NCI-H2227 treated with DMSO at 0.1 percent for 48 hours (cell line): ENCODE data around the gene KRT79.
"Not testable (repeated sequence)": the region's sequence is repeated elsewhere in the genome, so short reads cannot be mapped to it uniquely, and the experiment has no call there.

Experiments
- DNase-seq: peaks from one replicate; lab custom pipeline; 2025; lab: John Stamatoyannopoulos, UW

KRT79 gene

GRCh38 chr12:52805739-52806138, 28.4 kb downstream of the KRT79 start:
- DNase-seq = no peak

GRCh38 chr12:52805000-52805399, 29.1 kb downstream of the KRT79 start:
- no peak for DNase-seq

GRCh38 chr12:52802442-52802841, 31.7 kb downstream of the KRT79 start:
- DNase-seq = no peak

GRCh38 chr12:52801773-52802172, 32.3 kb downstream of the KRT79 start:
- DNase-seq = no peak

- no peak for DNase-seq
These were observed 33.7 kb downstream of the KRT79 start for GRCh38 chr12:52800259-52800917.

- no peak for DNase-seq
These were observed 34.5 kb downstream of the KRT79 start for GRCh38 chr12:52799505-52800211.

GRCh38 chr12:52798671-52799504, 35.2 kb downstream of the KRT79 start:
- no peak for DNase-seq

GRCh38 chr12:52798003-52798670, 36.0 kb downstream of the KRT79 start:
- DNase-seq = no peak

- DNase-seq = no peak
These were observed 36.6 kb downstream of the KRT79 start for GRCh38 chr12:52797529-52797894.

GRCh38 chr12:52796839-52797528, 37.1 kb downstream of the KRT79 start:
- no peak for DNase-seq

- DNase-seq = no peak
These were observed 37.7 kb downstream of the KRT79 start for GRCh38 chr12:52796429-52796794.

GRCh38 chr12:52795694-52796428, 38.2 kb downstream of the KRT79 start, which contains the start of gene KRT3:
TSS of gene KRT3 (minus strand) at chr12:52796117. CDS start at chr12:52796042, 75 bp downstream.
- DNase-seq = no peak

- not testable (repeated sequence) for DNase-seq
These were observed 38.8 kb downstream of the KRT79 start for GRCh38 chr12:52795332-52795674.

- DNase-seq = no peak
These were observed 39.4 kb downstream of the KRT79 start for GRCh38 chr12:52794479-52795331.

- DNase-seq = no peak
These were observed 41.7 kb downstream of the KRT79 start for GRCh38 chr12:52792185-52793029.

GRCh38 chr12:52791271-52792184, 42.6 kb downstream of the KRT79 start:
- DNase-seq = no peak

- DNase-seq = no peak
These were observed 43.5 kb downstream of the KRT79 start for GRCh38 chr12:52790427-52791270.
